GM21786 (cell line): ENCODE data around the gene MORN1.
A peak's percentile ranks its signal among the peaks of the same experiment; 100 is the strongest.

Experiments
- ATAC-seq: cut with Tn5 transposase; IDR thresholded peaks from one replicate; pipeline ENCODE4 v1.9.1; 2021; ENCODE audit not compliant: unreplicated experiment

MORN1 gene

DNA sequence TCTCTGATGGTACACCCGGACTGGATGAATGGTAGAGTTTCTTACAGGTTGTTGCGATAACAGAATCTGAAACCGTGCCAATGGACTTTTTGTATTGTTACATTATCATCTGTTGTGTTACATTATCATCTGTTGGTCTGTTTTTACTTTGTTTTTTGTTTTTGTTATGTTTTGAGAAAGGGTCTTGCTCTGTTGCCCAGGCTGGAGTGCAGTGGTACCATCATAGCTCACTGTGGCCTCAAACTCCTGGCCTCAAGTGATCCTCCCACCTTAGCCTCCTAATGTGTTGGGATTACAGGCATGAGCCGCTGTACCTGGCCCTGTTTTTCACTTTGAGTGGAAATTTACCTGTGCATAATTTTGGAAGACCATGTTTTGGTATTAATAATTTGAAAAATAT, 31.2 kb upstream of the MORN1 start:
- no peak for ATAC-seq

- ATAC-seq: no peak
Observed at GRCh38 chr1:2419416-2419815, 28.1 kb upstream of the MORN1 start.

- no peak for ATAC-seq
Observed at GRCh38 chr1:2418791-2419320, 27.5 kb upstream of the MORN1 start.

DNA sequence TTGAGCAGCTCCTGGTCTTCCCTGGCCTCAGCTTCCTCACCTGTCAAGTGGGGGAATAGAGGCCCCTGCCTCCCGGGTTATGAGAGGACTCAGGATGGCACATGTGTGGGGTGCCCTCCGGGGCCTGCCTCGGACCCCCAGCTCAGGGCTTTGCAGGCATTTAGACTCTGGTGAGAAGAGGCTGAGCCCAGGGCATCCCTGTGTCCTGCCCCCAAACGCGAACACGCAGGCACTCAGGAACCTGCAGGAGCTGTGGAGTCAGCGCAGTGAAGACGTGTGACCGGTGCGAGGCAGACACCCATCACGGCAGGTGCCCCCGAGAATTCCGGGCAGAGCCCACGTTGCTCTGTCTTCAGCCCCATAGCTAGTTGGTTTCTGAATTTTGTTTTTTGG, 26.5 kb upstream of the MORN1 start:
- ATAC-seq: no peak

- ATAC-seq: no peak
Observed at GRCh38 chr1:2417083-2417832, 25.9 kb upstream of the MORN1 start.

- no peak for ATAC-seq
Observed at GRCh38 chr1:2416403-2416802, 25.0 kb upstream of the MORN1 start.

- no peak for ATAC-seq
Observed at GRCh38 chr1:2415801-2416208, 24.5 kb upstream of the MORN1 start.

DNA sequence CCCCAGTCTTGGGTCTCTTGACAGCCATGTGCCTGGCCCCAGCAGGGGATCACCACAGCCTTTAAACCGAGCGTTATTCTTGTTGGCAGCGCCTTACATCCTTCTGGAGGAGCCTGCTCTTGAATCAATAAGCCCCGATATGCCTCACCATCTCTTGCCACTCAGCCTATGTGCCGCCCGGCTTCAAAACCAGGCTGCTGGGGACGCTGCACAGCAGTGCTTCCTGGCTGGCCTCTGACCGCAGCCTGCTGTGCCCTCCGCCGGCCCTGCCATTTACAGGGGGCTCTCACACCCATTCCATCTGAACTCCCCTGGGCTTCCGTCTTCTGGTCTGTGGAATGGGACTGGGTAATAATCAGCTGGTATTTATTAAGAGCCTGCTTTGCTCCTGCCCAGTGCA, 24.0 kb upstream of the MORN1 start:
- no peak for ATAC-seq

- ATAC-seq: no peak
Observed at GRCh38 chr1:2414297-2414958, 23.1 kb upstream of the MORN1 start.

DNA sequence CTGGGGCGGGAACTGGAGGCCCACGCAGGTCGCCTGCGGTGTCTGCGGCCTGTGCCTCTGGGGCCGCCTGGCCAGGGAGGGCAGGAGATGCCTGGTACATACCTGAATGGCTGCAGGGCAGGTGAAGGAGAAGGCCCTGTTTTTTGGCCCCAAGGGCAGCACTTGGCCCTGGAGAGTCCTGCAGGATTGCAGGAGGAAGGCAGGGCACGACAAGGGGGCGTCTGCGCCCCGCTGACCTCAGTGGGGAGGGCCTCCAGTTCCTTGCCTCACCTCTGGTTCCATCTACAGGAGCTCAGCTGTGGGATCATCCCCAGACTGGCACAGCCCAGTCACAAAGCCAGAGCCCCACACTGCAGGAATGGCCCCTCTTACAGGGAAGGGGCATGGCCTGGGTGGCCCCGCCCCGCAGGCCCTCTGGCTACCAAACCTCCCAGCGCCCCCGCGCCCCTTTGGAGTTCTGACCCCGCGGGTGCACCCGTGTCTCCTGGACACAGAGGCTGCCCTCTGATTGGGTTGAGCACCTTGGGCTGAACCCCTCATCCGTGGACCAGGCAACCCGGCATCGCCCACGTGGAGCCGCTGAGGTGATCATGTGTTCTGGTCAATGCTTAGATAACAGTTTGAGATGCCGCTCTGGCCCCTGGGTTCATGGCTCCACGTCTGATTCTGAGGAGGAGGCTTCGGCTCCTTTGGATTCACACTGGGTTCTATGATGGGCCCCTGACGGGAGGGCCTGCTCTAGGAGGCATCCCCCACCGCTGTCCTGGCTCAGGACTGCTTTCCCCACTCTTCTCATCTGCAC, 22.3 kb upstream of the MORN1 start:
- ATAC-seq: no peak

DNA sequence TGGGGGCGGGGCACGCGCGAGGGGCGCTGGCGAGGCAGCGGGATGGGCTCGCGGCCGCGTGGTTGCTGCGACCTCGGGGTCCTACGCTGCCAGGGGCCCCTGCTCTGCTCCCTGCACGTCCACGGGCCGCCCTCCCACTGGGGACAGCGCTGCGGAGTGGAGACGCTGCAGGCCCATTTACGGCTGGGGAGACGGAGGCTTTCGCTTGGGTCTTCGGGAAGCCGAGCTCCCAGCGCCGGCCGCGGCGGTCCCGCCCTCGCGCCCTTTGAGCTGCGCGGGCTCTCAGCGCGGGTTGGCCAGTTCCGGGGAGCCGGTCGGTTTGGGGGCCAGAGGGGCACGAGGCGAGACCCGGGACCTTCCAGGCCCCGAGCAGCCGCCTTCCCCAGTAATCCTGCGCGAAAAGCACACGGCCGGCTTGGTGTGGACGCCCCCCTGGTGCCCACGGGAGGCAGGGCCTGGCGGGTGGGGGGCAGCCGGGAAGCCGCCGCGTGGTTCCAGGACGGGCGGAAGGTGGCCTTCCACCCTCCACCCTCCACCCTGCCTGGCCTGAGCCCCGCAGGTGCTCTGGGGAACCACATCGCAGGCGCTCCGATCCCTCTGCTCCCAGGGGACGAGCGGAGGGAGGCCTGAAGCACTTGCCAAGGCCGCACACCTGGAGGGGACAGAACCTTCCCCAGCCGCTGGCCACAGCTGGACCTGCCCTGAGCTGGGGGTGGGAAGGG, 21.6 kb upstream of the MORN1 start:
- ATAC-seq: peak; percentile 23

GRCh38 chr1:2412395-2412772, 21.0 kb upstream of the MORN1 start, which contains the start of gene PEX10:
TSS of gene PEX10 (minus strand) at chr1:2412564. CDS start at chr1:2412502, 62 bp downstream.
- ATAC-seq: peak; percentile 76

DNA sequence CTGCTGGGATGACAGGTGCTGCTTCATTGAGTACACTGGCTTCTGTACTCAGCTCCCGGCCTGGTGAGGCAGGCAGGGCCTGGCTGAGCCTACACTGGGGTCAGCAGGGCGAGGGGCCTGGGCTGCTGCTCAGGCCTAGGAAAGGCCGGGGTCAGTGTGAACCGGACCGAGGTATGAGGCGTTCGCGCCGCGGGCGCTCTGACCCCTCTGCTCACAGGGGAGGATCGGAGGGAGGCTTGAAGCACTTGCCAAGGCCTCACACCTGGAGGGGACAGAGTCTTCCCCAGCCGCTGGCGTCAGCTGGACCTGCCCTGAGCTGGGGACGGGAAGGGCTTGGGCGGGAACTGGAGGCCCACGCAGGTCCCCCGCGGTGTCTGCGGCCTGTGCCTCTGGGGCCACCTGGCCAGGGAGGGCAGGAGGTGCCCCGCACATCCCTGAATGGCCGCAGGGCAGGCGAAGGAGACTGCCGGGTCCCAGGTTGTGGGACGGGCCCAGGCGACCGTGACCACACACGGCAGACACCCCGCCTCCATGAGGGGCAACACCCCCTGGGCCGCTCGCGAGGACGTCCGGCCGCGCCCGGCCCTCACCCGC, 20.5 kb upstream of the MORN1 start:
- ATAC-seq: peak; percentile 9

GRCh38 chr1:2409745-2410144, 18.4 kb upstream of the MORN1 start:
- ATAC-seq: no peak

DNA sequence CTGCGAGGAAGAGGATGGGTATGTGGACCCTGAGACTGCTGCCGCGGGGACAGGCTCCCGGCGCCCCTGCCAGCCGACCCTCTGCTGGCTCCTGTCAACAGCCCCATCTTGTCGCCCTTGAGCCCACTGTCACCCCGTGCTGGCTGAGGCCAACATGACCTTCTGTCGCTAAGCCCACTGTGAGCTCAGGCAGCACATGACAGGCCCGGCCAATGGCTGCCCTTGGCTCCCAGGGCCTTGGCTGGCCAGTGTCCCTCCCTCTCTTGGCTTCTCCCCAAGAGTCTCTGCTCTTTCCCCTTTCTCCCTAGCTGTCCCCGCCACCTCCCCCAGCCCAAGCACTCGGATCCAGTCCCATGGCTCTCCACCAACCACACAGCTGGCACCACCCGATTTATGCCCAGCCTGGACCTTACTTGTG, 17.5 kb upstream of the MORN1 start:
- no peak for ATAC-seq

- no peak for ATAC-seq
Observed at GRCh38 chr1:2408456-2408855, 17.1 kb upstream of the MORN1 start.

DNA sequence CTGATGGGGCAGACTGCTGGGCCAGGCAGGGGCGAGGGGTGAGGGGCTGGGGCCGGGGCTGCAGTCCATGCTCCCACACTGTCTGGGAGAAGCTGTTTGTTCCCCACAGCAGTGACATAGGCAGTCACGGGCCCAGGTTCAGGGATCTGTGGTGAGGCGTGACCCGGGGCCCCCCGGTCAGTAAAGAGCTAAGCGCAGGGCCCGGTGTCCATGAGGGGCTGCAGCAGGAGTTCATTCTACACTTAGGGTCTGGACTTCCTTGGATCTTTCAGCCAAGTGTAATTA, 16.6 kb upstream of the MORN1 start:
- no peak for ATAC-seq

GRCh38 chr1:2407166-2407990, 16.0 kb upstream of the MORN1 start:
- ATAC-seq: no peak

DNA sequence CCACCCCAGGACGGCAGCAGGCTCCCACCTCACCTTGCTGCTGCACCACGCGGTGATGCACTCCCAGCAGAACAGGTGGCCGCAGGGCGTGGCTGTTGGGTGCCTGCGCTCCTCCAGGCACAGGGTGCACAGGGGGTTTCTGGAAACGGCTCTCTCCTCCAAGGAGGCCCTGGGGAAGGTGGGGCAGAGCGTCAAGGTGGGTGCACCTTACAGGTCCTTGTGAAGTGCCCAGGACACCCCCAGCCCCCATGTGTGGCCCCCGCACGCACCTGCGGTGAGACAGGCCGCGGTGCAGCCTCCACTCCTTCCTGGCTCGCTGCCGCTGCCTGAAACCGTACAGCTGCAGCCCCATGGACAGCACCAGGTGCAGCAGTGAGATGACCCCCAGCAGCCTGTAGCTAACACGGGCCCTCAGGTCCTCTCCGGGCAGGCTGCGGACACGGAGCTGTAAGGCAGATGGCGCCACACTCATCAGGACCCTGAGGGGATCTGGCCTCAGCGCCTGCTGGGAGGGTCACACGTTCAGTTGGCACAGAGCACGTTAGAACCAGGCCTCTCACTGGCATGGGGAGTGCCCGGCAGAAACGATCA, 15.2 kb upstream of the MORN1 start:
- ATAC-seq: no peak
